GM19395 (cell line): ENCODE measurements around the gene TMEM191B.
"Not testable (repeated sequence)": the region's sequence is repeated elsewhere in the genome, so short reads cannot be mapped to it uniquely, and the experiment has no call there.

Source experiments
- ATAC-seq: cut with Tn5 transposase; IDR thresholded peaks from one replicate; pipeline ENCODE4 v1.9.1; 2021; ENCODE audit warnings: mild to moderate bottlenecking, moderate library complexity; ENCODE audit not compliant: unreplicated experiment

TMEM191B gene

DNA sequence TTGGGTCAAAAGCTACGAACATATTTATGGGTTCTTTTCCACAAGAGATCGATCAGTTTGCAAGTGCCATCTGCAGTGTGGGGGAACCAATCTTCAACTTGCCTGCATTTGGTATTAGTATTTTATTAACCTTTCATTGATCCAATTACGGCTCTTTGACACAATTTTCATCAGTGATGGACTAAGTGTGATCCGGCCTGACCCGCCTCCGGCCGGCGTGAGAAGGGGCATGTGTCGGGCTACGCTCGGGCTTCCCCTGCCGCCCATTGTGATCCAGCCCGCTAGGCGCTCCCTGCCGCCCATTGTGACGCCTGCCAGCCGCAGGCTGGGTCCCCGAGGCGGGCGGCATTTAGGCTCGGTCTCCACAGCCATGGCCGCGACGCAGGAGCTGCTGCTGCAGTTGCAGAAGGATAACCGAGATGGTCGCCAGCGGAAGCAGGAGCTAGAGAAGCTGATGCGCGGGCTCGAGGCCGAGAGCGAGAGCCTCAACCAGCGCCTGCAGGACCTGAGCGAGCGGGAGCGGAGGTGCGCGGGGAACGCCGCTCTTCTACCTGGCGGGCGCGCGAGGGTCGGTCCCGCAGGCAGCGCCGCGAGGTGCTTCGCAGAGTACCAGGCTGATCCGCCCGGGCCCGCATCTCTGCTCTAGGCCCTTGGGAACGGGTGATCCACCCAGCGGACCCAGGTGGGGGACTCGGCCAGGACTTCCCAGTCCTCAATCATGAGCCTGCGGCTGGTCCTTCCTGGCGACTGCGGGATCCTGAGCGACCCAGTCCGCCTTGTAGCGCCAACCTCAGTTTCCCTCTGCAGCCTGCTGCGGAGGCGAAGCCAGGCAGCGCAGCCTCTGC is at the start of gene TMEM191B:
Gene TMEM191B, plus strand, starts transcription at position 51 of the 845 bp plus-strand sequence. Its CDS starts 179 bp downstream, at position 230.
- peak; percentile 7 for ATAC-seq

DNA sequence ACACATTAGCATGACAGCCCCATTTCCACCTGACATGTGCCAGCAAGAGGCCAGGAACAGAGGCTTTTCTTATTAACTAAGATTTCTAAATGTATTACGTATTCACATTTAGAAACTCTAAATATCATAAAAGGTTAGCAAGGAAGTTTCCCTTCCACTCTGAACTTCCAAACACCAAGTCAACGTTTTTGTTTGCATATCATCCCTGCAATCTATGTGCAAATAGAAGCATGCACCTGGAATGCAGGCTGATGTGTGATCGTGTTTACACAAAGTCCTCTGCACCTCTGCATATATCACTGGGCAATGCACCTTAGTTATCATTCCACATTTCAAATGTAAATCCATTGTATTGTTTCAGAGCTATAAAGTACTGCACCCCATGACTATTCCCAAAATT is 31.4 kb upstream of the TMEM191B start:
- not testable (repeated sequence) for ATAC-seq

DNA sequence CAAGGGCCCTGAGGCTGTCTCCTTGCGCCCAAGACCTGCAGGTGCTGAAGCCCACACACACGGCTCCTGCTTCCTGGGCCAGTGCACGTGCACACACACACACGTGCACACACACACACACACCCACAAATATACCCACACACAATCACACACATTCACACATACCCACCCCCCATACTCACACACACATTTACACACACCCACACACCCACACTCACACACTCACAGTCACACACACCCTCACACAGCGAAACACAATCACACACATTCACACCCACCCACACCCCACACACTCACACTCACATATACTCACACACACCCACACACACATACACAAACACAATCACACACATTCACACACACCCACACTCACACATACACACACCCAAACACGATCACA is 16.3 kb upstream of the TMEM191B start:
- ATAC-seq, result not testable (repeated sequence)

DNA sequence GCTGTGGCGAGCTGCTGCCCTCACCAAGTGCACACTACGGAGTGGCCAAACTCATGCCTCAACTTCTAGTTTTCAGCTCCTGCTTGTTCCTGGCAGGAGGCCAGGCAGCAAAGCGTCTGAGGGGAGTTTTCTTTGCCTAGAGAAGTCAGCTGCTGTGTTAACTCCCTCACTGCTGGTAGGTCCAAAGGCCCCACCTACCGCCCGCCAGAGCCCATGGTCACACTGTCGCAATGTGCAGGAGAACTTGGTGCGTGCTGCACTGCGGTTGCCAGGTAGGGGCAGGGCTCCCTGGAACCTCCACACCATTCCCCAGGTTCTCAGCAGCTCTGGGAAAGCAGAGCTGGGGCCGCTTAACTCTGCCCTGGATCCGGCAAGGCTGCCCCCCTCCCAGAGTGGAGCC is 15.2 kb upstream of the TMEM191B start:
- ATAC-seq, result not testable (repeated sequence)

DNA sequence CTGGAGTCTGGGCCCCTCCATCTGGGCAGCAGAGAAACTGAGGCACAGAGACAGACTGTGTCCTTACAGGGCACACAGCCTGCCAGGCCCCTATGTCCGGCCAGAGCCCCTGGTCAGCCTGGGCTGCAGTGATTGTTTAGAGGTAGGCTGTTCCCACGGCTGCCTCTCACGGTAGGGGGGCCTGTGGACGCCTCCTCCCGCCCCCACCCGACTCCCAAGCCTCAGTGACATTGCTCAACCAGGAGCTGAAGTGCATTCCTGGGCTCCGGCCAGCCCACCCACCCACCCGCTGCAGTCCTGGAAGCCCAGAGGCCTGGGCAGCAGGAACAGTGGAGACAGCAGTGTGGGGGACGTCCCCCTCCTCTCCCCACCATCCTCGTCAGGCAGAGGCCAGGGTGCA is 14.1 kb upstream of the TMEM191B start:
- ATAC-seq, result not testable (repeated sequence)

DNA sequence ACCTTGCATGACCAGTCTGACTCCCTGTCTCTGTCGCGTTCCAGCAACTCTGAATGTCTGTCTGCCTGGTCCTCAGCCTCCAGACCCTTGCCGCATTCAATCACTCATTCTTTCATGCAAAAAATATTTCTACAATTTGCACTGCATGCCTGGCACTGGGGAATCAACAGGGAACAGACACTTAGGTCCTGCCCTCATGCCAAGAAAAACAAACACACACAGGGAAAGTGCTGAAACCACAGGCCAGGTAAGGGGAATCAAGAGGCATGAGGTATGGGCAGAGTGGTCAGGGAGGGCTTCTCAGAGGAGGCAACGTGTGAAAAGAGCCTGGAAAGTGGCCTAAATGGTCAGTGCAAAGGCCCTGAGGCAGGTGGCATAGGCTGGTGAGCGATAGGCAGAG is 9.5 kb upstream of the TMEM191B start, which contains the start of gene GGTLC3:
Gene GGTLC3, minus strand, starts transcription at position 101 of the 400 bp plus-strand sequence. CDS start 264 bp downstream, outside the sequence.
- ATAC-seq, result not testable (repeated sequence)

DNA sequence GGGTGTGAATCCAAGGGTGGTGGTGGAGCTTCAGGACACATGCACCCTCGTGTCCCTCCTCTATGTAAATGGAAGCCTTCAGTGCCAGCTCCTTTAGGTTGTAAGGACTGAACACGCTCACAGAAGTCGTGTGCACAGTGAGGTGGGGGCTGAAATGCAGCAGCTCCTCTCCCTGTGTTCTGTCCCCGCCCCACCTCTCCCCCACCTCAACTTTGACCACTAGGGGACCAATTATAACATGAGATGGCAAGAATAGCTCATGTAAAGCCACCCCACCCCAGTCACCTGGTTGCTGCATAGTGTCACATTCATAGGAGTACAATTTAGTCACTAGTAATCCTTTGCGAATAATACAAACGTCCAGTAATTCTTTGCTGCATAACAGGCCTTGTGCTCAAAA is 4.8 kb upstream of the TMEM191B start:
- ATAC-seq, result not testable (repeated sequence)

DNA sequence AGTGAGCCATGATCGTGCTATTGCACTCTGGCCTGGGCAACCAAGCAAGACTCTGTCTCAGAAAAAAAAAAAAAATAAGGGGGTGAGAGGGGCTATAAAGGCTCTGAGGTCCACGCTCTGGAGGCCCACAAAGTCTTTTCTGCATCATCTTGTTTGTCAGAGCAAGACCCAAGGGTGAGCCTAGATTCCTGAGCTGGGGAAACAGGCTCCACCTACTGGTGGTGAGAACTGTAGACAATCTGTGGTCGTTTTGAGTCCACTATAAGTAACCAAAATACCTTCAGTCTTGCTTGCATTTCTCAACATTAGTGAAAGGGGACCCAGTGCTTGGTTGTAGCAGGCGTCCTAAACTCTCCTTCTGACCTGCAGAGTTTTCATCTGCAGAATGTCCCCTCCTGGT is 4.3 kb upstream of the TMEM191B start:
- not testable (repeated sequence) for ATAC-seq

DNA sequence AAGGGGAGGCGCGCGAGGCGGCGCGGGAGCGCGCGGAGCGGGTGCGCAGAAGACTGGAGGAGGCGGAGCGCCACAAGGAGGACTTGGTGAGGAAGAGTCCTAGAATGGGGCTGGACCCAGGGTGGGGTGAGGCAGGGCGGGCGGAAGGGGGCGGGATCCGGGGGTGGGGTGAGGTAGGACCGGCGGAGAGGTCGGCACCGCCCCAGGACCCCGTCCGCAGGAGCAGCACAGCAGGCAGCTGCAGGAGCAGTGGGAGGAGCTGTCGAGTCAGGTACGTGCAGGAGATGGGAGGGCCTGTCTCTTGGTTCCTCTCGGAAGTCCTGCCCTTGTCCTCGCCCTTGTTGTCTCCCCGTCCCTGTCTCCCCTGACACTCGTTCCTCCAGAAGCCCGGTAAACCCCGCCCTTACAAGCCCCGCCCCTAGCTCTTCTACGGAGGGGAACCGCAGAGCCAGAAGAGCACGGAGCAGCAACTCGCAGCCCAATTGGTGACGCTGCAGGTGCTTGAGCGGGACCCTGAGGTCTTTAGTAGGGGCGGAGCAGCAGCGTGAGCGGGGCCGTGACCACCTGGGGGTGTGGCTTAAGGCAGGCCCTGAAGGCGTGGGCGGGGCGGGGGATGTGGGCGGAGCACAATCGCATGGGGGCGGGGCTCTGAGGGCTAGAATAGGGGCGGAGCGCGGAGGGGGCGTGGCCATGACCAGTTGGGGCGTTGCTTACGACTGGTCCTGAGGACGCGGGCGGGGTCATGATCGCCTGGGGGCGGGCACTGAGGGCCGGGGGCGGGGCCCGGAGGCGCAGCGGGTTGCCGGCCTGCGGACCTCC is 1.2 kb downstream of the TMEM191B start:
- peak; percentile 74 for ATAC-seq

DNA sequence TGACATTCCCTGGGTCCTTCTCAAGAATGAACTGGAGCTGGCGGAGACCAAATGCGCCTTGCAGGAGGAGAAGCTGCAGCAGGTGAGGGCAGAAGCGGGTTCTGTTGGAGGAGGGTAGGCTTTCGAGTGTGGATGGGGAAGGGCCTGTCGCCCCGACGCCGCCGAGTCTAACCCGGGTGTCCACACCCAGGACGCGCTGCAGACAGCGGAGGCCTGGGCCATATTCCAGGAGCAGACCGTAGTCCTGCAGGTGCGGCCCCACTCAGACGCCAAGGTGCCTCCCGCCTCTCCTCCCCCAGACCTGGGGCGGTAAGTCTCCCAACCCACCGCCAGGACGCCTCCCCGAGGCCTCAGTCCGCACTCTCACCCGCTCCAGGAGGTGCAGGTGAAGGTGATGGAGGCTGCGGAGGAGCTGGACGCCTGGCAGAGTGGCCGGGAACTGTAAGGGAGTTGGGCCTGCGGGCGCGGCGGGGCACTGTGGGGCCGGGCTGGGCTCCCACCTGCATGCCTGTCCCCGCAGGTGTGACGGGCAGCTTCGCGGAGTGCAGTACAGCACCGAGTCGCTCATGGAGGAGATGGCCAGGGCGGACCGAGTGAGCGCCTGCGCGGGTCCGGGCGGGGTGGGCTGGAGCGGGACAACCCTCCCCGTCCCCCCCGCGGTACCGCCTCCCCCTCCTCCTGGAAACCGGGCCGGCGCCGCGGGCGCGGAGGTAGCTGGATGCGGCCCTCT is 2.0 kb downstream of the TMEM191B start:
- ATAC-seq, result peak; percentile 25

DNA sequence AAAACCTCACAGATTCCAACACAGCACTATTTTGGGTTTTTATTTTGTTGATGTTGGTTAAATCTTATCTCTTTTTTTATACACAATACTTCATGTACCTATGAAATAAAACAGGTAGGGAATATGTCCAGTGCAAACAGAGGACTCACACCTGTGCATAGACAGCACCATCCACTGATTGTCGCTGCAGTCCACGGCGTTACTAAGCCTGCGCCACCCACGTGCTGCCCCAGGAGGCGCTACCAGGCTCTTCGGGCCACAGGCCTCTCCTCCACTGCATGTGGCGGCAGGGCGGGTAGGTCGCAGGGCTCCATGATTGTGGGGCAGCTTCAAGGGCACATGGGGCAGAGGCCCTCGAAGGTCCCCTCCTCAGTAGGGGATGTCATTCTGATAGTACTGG is 6.0 kb downstream of the TMEM191B start:
- ATAC-seq, result not testable (repeated sequence)

DNA sequence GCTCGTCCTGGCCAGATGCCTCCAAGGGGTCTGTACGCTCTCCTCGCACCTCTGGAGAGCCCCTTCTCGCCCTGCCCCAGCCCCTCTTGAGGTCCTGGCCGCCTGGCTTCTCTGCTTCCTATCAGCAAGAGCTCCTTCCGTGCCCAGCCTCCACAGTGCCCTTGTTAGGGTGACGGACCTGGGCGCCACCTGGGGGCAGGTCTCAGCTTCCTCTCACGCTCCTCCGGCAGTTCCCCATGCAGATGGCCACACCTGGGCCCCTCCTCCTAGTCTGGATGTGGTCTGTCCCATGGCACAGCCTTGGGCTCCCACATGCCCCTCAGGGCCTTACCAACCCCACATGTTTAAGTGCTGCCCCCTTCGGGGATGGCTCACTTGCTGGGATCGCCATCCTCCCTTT is 6.7 kb downstream of the TMEM191B start:
- not testable (repeated sequence) for ATAC-seq

DNA sequence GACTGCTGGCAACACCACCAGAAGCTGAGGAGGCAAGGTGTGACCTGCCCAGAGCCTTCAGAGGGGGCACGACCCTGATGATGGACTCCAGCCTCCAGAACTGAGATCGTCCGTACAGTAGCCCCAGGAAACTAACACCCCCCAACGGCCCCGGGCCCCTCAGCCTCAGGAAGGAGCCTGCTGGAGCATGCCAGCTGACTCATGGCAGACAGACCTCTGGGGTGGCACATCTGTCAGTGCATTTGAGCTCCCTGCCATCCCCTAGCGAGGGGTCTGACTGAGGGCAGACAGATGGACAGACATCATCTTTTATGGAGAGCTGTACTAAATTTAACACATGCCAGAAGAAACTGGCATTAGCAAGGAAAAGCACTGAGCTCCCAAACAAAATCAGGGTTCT is 12.4 kb downstream of the TMEM191B start:
- ATAC-seq, result not testable (repeated sequence)

DNA sequence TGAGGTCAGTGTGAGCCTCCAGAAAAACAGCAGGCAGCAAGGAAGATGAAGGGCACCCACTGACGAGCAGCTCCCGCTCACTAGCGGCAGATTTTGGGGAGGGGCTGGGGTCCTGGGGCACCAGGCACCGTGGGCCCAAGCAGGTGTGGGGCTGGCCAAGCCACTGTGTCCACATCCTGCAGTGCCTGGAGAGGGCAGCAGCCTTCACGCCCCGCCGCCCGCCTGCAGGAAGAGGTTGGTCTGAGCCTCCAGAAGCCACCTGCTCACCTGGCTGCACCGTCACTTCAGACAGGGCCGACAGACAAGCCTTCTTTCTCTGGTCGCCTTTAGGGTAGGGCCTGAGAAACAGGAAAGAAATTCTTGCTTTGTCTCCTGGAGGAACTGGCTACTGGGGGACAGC is 15.8 kb downstream of the TMEM191B start:
- ATAC-seq, result not testable (repeated sequence)

DNA sequence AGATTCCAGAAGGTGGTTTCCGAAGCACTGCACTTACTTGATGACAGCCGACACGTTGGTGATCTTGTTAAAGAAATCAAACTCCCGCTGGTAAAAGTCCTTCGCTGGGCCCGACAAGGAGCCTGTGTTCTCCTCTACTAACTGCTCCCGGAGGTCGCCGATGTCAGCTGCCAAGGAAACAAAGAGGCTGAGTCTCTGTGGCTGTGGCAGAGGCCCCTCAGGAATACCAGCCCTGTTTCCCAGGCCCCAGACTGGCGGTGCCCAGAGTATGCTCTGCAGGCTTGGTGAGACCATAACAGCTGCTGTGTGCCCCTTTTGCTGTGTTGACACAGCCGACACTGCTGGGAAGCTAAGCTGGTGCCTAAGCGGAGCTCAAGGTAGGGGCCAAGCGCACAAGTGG is 17.0 kb downstream of the TMEM191B start:
- not testable (repeated sequence) for ATAC-seq

DNA sequence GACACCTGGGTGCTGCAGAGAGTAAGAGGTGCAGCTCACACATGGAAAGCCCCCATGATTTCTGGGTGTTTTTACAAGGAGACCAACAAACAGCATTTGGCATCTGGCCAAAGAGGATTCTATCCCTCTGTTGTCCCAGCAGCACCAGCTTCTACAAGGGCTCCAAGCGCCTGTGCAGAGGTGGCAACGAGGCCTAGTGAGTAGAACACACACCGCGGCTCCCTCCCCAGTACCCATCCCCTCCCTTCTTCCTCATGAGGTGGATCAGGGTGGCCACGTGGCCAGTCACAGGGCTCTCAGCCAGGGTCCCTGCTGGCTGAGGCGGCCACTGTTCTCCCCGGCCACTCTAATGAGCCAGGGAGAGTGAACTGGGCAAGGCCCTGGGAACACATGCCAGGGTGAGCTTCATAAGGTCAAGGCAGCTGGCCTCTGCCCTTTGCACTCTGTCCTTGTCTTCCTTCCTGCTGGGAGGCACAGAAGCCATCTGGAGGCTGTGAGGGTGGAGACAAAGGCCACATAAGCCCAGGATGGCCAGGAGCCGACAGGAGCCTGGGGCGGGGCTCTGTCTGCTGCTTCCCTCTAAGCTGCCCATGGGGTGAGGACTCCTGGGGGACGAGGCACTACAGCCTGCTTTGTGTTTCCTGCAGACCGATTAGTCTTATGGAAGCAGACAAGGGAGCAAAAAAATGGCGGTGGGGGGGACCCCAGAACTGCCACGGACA is 22.0 kb downstream of the TMEM191B start:
- ATAC-seq, result not testable (repeated sequence)

DNA sequence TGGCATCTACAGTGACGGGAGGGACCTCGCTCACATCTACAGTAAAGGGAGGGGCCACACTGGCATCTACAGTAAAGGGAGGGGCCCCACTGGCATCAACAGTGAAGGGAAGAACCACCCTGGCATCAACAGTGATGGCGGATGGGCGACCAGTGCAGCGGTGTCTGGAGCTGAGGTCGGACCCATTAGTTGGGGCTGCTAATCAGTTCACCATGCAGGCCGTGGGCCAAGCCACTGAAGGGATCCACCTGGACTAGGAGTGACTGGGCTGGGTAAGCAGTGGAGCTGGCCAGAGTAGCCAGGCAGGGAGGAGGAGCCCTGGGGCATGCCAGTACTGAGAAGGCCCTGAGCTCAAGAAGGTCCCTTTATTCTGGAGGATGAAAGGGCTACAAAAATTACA is 23.4 kb downstream of the TMEM191B start:
- not testable (repeated sequence) for ATAC-seq

DNA sequence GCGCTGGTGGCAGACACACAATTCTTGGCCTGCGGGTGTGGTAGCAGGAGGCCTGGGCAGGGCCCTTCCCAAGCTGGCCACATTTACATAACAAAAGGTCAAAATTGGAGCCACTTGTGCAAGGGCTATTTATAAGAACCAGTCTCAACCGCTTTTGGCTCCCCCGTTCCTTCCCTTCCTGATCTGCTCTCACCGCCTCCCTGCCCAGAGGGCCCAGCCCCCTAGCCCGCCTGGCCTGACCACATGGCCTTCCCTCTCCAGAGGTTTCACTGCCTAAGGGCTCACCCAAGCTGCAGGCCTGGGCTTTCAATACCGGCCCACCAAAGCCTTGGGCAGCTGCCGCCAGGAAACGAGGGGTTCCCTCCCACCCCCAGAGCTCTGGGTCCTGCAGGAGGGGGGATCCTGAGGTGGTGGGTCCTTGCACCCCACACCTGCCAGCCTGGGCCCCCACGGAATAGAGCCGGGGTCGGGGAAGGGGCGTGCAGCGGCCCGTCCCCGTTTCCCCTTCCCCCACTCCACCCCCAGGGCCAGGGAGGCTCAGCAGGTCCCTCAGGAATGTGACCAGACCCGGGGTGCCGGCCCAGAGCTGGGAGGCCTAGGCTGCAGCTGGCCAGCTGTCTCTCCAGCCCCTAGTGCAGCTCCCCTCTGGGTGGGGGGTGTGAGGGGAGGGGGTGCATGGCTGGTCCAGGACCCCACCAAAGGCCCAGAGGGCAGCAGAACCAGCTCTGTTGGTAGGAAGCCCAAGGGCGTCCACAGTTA is 25.4 kb downstream of the TMEM191B start:
- ATAC-seq, result not testable (repeated sequence)
